Measurements from ENCODE around the gene FBLN1.

The FBLN1 gene

DNA sequence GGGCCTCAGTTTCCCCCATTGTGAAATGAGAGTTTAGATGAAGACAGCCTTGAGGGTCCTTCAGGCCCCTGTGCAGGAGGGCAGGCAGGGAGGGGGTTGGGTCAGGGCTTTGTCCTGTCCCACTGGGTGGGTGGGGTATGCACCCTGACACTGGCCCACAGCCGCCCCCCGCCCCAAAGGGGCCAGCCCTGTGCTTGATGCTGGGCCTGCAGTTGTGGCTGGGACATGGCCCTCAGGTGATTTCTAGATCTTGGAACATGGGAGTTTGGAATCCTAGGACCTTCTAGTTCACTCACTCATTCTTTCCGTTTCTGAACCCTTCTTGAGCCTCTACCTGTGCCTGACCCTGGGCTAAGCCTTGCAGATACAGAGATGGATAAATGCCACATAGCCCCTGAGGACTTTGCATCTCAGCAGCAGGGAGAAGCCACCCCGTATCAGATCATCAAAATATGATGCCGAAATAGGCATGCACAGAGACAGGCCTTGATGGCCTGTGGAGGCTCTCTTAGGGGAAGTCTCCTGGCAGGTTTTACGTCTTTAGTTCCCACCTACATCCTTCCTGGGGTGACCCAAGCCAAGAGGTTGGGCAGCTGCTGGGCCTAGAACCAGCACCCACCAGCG lies 76.0 kb downstream of the FBLN1 start:
- no peak for TF ChIP-seq EZH2phosphoT487 (conservative IDR thresholded peaks at IDR 0.05; ENCODE audit: low read length)
- TF ChIP-seq, protein P1, sequence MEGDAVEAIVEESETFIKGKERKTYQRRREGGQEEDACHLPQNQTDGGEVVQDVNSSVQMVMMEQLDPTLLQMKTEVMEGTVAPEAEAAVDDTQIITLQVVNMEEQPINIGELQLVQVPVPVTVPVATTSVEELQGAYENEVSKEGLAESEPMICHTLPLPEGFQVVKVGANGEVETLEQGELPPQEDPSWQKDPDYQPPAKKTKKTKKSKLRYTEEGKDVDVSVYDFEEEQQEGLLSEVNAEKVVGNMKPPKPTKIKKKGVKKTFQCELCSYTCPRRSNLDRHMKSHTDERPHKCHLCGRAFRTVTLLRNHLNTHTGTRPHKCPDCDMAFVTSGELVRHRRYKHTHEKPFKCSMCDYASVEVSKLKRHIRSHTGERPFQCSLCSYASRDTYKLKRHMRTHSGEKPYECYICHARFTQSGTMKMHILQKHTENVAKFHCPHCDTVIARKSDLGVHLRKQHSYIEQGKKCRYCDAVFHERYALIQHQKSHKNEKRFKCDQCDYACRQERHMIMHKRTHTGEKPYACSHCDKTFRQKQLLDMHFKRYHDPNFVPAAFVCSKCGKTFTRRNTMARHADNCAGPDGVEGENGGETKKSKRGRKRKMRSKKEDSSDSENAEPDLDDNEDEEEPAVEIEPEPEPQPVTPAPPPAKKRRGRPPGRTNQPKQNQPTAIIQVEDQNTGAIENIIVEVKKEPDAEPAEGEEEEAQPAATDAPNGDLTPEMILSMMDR (IDR thresholded peaks at IDR 0.05; ENCODE audit: insufficient read depth, low read length, poor library complexity, severe bottlenecking): no peak
- H3K9me3 ChIP-seq (ENCODE audit: insufficient read depth, low read length): no peaks in the 10 kb centered on the region
- no peaks in the 10 kb centered on the region for H3K79me2 ChIP-seq (ENCODE audit: insufficient read depth, low read length)
- H3K9me2 ChIP-seq (replicated peaks; ENCODE audit: insufficient read depth, low read length): no peaks in the 10 kb centered on the region
- no peak overlapping the region for H3K9ac ChIP-seq (ENCODE audit: low read length)
- no peaks in the 10 kb centered on the region for H4K20me1 ChIP-seq (ENCODE audit: low read depth, low read length)
- H3K27ac ChIP-seq (ENCODE audit: low read depth, low read length): no peak overlapping the region
- no peaks in the 10 kb centered on the region for H3K36me3 ChIP-seq (ENCODE audit: low read length)
- H3K4me3 ChIP-seq (ENCODE audit: insufficient read depth, low read length, poor library complexity, severe bottlenecking): no peak overlapping the region
- H2AFZ ChIP-seq (ENCODE audit: low read depth, low read length, severe bottlenecking): no peak overlapping the region
- no peaks in the 10 kb centered on the region for H3F3A ChIP-seq (ENCODE audit: insufficient read depth)
- no peak overlapping the region for H3K4me2 ChIP-seq (ENCODE audit: low read depth, low read length, poor library complexity, severe bottlenecking)
- no peaks in the 10 kb centered on the region for H3K27me3 ChIP-seq (ENCODE audit: low read length)

DNA sequence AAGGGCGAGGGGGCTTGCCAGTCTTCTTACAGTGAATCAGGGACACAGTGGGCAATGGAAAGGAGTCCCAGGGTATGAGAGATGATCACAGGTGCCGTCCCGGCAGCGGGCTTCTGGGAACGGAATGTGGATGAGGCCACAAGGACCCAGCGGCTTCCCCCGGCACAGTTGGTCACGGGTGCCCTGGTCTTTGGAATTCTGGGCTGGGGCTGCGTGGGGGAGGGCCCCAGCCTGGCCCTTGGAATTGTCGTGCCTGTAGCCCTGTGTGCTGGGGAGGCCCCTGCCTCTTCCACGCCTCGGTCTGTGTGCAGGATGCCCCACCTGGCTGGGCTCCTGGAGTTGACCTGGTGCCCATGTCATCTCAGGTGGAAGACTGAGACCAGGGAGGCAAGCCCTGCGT lies 76.6 kb downstream of the FBLN1 start:
- H2AFZ ChIP-seq (ENCODE audit: low read depth, low read length, severe bottlenecking): no peak overlapping the region
- H3K27ac ChIP-seq (ENCODE audit: low read depth, low read length): no peak overlapping the region
- H3F3A ChIP-seq (ENCODE audit: insufficient read depth): no peaks in the 10 kb centered on the region
- H3K27me3 ChIP-seq (ENCODE audit: low read length): no peaks in the 10 kb centered on the region
- TF ChIP-seq EZH2phosphoT487 (conservative IDR thresholded peaks at IDR 0.05; ENCODE audit: low read length): no peak
- TF ChIP-seq, protein P1 (IDR thresholded peaks at IDR 0.05; ENCODE audit: insufficient read depth, low read length, poor library complexity, severe bottlenecking): no peak
- H3K9me3 ChIP-seq (ENCODE audit: insufficient read depth, low read length): no peaks in the 10 kb centered on the region
- H3K9ac ChIP-seq (ENCODE audit: low read length): no peak overlapping the region
- no peaks in the 10 kb centered on the region for H4K20me1 ChIP-seq (ENCODE audit: low read depth, low read length)
- H3K36me3 ChIP-seq (ENCODE audit: low read length): no peaks in the 10 kb centered on the region
- H3K9me2 ChIP-seq (replicated peaks; ENCODE audit: insufficient read depth, low read length): no peaks in the 10 kb centered on the region
- H3K4me2 ChIP-seq (ENCODE audit: low read depth, low read length, poor library complexity, severe bottlenecking): no peak overlapping the region
- H3K4me3 ChIP-seq (ENCODE audit: insufficient read depth, low read length, poor library complexity, severe bottlenecking): no peak overlapping the region
- H3K79me2 ChIP-seq (ENCODE audit: insufficient read depth, low read length): no peaks in the 10 kb centered on the region

DNA sequence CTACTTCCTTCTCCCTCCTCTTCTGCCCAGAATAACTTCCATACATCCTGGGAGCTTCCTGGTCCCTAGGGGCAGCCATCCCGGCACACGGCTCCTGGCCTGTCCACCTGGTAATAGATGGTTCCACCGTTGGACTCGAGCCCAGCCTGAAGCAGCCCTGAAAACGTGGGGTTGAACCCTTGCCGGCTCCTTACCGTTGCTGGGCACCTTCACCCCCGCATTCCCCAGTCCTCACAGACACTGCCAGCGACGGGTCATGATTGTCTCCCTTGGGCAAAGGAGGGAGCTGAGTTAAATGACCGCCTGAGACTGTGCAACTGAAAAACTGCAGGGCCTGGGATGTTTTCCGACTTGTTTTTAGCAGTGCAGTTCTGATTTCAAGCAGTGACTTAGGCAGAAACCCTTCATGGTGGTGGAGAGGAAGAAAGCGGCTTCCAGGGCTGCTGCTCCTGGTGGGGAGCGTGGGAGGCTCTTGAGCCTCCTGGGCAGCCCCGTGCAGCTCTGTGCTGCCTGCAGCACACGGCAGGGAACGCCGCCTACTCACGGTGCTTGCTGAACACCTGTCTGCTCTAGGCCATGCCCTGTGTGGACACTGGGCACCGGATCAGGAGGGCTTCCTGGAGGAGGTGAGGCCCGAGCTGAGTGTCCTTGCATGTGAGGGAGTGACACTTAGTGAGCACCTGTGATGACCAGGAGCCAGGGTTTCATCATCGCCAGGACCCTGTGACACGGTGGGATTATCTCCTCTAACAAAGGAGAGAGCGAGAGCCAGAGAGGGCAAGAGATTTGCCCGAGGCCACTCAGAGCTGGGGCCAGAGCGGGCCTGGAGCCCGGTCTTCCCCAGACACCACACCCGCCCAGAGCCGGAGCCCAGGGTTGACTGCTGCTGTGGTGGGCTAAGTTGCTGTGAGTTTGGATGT lies 77.4 kb downstream of the FBLN1 start:
- H3K9ac ChIP-seq (ENCODE audit: low read length): no peak overlapping the region
- H3K4me3 ChIP-seq (ENCODE audit: insufficient read depth, low read length, poor library complexity, severe bottlenecking): no peak overlapping the region
- H3K36me3 ChIP-seq (ENCODE audit: low read length): no peaks in the 10 kb centered on the region
- H3K79me2 ChIP-seq (ENCODE audit: insufficient read depth, low read length): no peaks in the 10 kb centered on the region
- no peaks in the 10 kb centered on the region for H3F3A ChIP-seq (ENCODE audit: insufficient read depth)
- no peaks in the 10 kb centered on the region for H3K9me3 ChIP-seq (ENCODE audit: insufficient read depth, low read length)
- no peak overlapping the region for H2AFZ ChIP-seq (ENCODE audit: low read depth, low read length, severe bottlenecking)
- TF ChIP-seq, protein P1 (IDR thresholded peaks at IDR 0.05; ENCODE audit: insufficient read depth, low read length, poor library complexity, severe bottlenecking): no peak
- TF ChIP-seq EZH2phosphoT487 (conservative IDR thresholded peaks at IDR 0.05; ENCODE audit: low read length): no peak
- no peak overlapping the region for H3K4me2 ChIP-seq (ENCODE audit: low read depth, low read length, poor library complexity, severe bottlenecking)
- no peaks in the 10 kb centered on the region for H3K27me3 ChIP-seq (ENCODE audit: low read length)
- no peak overlapping the region for H3K27ac ChIP-seq (ENCODE audit: low read depth, low read length)
- no peaks in the 10 kb centered on the region for H4K20me1 ChIP-seq (ENCODE audit: low read depth, low read length)
- no peaks in the 10 kb centered on the region for H3K9me2 ChIP-seq (replicated peaks; ENCODE audit: insufficient read depth, low read length)
